ENCODE data around the gene RNF150.

RNF150 gene

DNA sequence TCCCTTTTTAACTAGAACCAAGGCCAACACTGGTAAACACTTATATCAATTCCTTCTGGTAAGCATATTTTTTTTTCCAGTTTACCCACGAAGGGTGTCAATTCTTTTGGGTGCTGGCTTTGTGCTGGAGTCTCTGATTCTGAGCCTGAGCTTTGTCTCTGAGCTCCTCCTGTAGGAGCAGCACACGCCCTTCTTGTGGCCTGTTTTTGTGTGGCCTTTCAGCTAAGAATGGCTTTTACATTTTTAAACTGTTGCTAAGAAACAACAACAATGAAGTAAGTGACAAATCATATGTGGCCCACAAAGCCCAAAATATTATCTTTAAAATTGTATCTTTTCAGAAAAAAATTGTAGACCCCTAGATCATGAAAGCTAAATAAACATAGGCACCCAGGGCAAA is 279.1 kb downstream of the RNF150 start:
- TF ChIP-seq ESRRG (CRISPR knock-in tag; IDR thresholded peaks at IDR 0.05) = no peak
- TF ChIP-seq ZC3H10 (CRISPR knock-in tag; IDR thresholded peaks at IDR 0.05) = no peak
- TF ChIP-seq PPARA (CRISPR knock-in tag; IDR thresholded peaks at IDR 0.05; ENCODE audit: borderline replicate concordance) = no peak
- no peak for TF ChIP-seq OSR1 (CRISPR knock-in tag; IDR thresholded peaks at IDR 0.05)
- TF ChIP-seq TCF4 (CRISPR knock-in tag; IDR thresholded peaks at IDR 0.05; ENCODE audit: borderline replicate concordance) = no peak
- TF ChIP-seq, protein P1, sequence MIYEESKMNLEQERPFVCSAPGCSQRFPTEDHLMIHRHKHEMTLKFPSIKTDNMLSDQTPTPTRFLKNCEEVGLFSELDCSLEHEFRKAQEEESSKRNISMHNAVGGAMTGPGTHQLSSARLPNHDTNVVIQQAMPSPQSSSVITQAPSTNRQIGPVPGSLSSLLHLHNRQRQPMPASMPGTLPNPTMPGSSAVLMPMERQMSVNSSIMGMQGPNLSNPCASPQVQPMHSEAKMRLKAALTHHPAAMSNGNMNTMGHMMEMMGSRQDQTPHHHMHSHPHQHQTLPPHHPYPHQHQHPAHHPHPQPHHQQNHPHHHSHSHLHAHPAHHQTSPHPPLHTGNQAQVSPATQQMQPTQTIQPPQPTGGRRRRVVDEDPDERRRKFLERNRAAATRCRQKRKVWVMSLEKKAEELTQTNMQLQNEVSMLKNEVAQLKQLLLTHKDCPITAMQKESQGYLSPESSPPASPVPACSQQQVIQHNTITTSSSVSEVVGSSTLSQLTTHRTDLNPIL (CRISPR knock-in tag; IDR thresholded peaks at IDR 0.05; ENCODE audit: low read depth) = no peak
- TF ChIP-seq, protein P2, sequence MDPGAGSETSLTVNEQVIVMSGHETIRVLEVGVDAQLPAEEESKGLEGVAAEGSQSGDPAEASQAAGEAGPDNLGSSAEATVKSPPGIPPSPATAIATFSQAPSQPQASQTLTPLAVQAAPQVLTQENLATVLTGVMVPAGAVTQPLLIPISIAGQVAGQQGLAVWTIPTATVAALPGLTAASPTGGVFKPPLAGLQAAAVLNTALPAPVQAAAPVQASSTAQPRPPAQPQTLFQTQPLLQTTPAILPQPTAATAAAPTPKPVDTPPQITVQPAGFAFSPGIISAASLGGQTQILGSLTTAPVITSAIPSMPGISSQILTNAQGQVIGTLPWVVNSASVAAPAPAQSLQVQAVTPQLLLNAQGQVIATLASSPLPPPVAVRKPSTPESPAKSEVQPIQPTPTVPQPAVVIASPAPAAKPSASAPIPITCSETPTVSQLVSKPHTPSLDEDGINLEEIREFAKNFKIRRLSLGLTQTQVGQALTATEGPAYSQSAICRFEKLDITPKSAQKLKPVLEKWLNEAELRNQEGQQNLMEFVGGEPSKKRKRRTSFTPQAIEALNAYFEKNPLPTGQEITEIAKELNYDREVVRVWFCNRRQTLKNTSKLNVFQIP (CRISPR knock-in tag; IDR thresholded peaks at IDR 0.05; ENCODE audit: borderline replicate concordance, low read depth) = no peak
- TF ChIP-seq ZFP3 (CRISPR knock-in tag; IDR thresholded peaks at IDR 0.05) = no peak
- TF ChIP-seq ZNF70 (CRISPR knock-in tag; IDR thresholded peaks at IDR 0.05) = no peak
- no peak for TF ChIP-seq GLIS3 (CRISPR knock-in tag; IDR thresholded peaks at IDR 0.05)
- TF ChIP-seq ZNF565 (CRISPR knock-in tag; conservative IDR thresholded peaks at IDR 0.05; ENCODE audit: low read depth) = no peak
- TF ChIP-seq, protein P3, sequence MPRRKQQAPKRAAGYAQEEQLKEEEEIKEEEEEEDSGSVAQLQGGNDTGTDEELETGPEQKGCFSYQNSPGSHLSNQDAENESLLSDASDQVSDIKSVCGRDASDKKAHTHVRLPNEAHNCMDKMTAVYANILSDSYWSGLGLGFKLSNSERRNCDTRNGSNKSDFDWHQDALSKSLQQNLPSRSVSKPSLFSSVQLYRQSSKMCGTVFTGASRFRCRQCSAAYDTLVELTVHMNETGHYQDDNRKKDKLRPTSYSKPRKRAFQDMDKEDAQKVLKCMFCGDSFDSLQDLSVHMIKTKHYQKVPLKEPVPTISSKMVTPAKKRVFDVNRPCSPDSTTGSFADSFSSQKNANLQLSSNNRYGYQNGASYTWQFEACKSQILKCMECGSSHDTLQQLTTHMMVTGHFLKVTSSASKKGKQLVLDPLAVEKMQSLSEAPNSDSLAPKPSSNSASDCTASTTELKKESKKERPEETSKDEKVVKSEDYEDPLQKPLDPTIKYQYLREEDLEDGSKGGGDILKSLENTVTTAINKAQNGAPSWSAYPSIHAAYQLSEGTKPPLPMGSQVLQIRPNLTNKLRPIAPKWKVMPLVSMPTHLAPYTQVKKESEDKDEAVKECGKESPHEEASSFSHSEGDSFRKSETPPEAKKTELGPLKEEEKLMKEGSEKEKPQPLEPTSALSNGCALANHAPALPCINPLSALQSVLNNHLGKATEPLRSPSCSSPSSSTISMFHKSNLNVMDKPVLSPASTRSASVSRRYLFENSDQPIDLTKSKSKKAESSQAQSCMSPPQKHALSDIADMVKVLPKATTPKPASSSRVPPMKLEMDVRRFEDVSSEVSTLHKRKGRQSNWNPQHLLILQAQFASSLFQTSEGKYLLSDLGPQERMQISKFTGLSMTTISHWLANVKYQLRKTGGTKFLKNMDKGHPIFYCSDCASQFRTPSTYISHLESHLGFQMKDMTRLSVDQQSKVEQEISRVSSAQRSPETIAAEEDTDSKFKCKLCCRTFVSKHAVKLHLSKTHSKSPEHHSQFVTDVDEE (CRISPR knock-in tag; IDR thresholded peaks at IDR 0.05) = no peak
- ATAC-seq = no peak

DNA sequence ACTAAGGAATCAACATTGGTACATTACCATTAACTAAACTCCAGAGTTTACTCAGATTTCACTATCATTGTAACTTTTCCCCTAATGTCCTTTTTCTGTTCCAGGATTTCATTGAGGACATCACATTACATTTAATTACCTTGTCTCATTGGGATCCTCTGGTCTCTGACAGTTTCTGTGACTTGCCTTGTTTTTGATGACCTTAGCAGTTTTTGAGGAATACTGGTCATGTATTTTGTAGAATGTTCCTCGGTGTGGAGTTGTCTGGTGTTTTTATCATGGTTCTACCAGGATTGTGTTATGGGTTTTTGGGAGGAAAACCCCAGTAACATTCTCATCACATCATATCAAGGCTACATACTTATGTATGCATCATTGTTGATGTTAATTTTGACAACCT is 281.5 kb downstream of the RNF150 start:
- TF ChIP-seq TCF4 (CRISPR knock-in tag; IDR thresholded peaks at IDR 0.05; ENCODE audit: borderline replicate concordance) (no peak), TOX (CRISPR knock-in tag; IDR thresholded peaks at IDR 0.05; ENCODE audit: borderline replicate concordance) (no peak), PPARA (CRISPR knock-in tag; IDR thresholded peaks at IDR 0.05; ENCODE audit: borderline replicate concordance) (no peak), ZFP3 (CRISPR knock-in tag; IDR thresholded peaks at IDR 0.05) (no peak), RARB (CRISPR knock-in tag; IDR thresholded peaks at IDR 0.05) (no peak), ZNF565 (CRISPR knock-in tag; conservative IDR thresholded peaks at IDR 0.05; ENCODE audit: low read depth) (no peak), ZNF70 (CRISPR knock-in tag; IDR thresholded peaks at IDR 0.05) (no peak), ARNTL (CRISPR knock-in tag; IDR thresholded peaks at IDR 0.05; ENCODE audit: borderline replicate concordance, low read depth) (no peak), ZC3H10 (CRISPR knock-in tag; IDR thresholded peaks at IDR 0.05) (no peak), SNAI2 (CRISPR knock-in tag; IDR thresholded peaks at IDR 0.05) (no peak), ZNF8 (CRISPR knock-in tag; IDR thresholded peaks at IDR 0.05) (no peak), GLIS3 (CRISPR knock-in tag; IDR thresholded peaks at IDR 0.05) (no peak), ZFP30 (CRISPR knock-in tag; IDR thresholded peaks at IDR 0.05) (no peak), ISL1 (CRISPR knock-in tag; IDR thresholded peaks at IDR 0.05) (no peak)
- TF ChIP-seq, protein P3 (CRISPR knock-in tag; IDR thresholded peaks at IDR 0.05) = no peak
- TF ChIP-seq, protein P1 (CRISPR knock-in tag; IDR thresholded peaks at IDR 0.05; ENCODE audit: low read depth) = no peak
- TF ChIP-seq, protein P2 (CRISPR knock-in tag; IDR thresholded peaks at IDR 0.05; ENCODE audit: borderline replicate concordance, low read depth) = no peak
- TF ChIP-seq, protein P4, sequence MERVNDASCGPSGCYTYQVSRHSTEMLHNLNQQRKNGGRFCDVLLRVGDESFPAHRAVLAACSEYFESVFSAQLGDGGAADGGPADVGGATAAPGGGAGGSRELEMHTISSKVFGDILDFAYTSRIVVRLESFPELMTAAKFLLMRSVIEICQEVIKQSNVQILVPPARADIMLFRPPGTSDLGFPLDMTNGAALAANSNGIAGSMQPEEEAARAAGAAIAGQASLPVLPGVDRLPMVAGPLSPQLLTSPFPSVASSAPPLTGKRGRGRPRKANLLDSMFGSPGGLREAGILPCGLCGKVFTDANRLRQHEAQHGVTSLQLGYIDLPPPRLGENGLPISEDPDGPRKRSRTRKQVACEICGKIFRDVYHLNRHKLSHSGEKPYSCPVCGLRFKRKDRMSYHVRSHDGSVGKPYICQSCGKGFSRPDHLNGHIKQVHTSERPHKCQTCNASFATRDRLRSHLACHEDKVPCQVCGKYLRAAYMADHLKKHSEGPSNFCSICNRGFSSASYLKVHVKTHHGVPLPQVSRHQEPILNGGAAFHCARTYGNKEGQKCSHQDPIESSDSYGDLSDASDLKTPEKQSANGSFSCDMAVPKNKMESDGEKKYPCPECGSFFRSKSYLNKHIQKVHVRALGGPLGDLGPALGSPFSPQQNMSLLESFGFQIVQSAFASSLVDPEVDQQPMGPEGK (CRISPR knock-in tag; IDR thresholded peaks at IDR 0.05; ENCODE audit: borderline replicate concordance) = no peak
- no peak for ATAC-seq

Measured in SK-N-SH treated with all-trans-retinoic acid at 6 μM for 48 hours (cell line).